SIG-M5 treated with dmso at 0.1 percent for 504 hours (cell line): ENCODE results near the gene ACTR1A.
"Not testable (repeated sequence)": the region's sequence is repeated elsewhere in the genome, so short reads cannot be mapped to it uniquely, and the experiment has no call there.

Experiments
- DNase-seq: peaks from one replicate; lab custom pipeline; 2025; ENCODE audit not compliant: unreplicated experiment; lab: John Stamatoyannopoulos, UW

The ACTR1A gene

GRCh38 chr10:102455893-102456471 lies 46.5 kb downstream of the ACTR1A start:
- DNase-seq = peak; percentile 48

- DNase-seq = not testable (repeated sequence)
These were observed 47.6 kb downstream of the ACTR1A start for GRCh38 chr10:102454662-102455487.

GRCh38 chr10:102453502-102453901 lies 49.0 kb downstream of the ACTR1A start:
- no peak for DNase-seq

- DNase-seq = peak; percentile 94
These were observed 49.7 kb downstream of the ACTR1A start for GRCh38 chr10:102452672-102453340.

GRCh38 chr10:102451105-102451969 lies 51.2 kb downstream of the ACTR1A start, which contains the start of gene C10orf95:
TSS of gene C10orf95 (minus strand) at chr10:102451543. CDS start at chr10:102451093, 450 bp downstream.
- no peak for DNase-seq

DNA sequence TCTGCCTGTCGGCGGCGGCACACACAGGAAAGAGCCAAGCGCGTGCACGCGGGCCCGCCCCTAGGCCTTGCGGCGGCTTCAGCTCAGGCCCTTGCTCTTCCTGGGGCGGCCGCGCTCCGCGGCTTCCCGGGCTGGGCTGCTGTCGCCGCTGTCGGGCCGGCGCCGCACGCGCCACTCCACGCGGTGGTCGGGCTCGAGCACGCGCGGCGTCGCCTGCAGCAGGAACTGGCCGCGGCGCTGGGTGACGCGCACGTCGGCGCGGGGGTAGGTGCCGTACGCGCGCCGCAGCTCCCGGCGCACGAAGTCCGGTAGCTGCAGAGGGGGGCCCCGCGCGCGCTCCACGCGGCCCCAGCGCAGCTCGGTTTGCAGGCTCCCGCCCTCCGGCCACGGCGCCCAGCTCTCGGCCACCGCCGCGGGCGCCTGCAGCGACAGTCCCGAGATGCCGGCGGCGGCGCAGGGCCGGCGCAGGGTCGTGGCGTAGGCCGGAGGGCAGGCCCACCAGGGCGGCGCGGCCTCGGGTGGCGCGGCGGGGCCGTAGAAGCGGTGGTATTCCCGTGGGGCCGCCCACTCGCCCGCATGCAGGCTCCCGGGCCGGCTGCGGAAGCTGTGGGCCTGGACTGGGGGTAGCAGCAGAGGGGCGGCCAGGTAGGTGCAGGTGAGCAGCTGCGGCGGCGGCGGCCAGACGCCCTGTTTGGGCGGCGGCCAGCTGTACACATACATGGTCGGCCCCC lies 52.0 kb downstream of the ACTR1A start:
- DNase-seq = peak; percentile 76

GRCh38 chr10:102450124-102450373 lies 52.5 kb downstream of the ACTR1A start:
- no peak for DNase-seq

DNA sequence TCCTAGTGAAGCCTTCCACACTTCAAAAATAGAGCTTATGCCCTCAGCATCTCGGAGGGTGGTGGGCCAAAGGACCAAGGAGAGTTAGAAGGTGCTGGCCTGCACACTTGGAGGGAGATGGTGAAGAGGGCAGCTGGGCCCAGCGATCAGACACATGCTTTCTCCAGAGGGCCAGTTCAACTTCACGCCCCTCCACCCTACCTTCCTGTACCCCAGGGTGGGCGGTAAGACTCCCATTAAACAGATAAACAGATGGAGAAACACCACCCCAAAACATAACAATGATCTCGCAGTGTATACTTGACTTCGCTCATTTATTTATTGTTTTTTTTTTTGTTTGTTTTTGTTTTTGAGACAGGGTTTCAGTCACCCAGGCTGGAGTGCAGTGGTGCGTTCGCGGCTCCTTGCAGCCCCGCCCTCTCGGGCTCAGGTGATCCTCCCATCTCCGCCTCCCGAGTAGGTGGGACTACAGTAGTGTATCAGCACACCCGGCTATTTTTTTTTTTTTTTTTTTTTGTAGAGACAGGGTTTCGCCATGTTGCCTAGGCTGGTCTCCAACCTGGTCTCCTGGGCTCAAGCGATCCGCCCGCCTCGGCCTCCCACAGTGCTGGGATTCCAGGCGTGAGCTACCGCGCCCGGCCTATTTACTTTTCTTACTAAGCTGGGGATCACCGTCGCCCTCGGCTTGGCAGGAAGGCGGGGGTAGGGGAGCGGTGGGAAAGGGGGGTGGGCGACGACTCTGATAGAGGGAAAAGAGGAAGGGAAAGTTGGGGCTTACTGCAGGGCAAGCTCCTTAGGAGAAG lies 53.0 kb downstream of the ACTR1A start:
- peak; percentile 59 for DNase-seq

DNA sequence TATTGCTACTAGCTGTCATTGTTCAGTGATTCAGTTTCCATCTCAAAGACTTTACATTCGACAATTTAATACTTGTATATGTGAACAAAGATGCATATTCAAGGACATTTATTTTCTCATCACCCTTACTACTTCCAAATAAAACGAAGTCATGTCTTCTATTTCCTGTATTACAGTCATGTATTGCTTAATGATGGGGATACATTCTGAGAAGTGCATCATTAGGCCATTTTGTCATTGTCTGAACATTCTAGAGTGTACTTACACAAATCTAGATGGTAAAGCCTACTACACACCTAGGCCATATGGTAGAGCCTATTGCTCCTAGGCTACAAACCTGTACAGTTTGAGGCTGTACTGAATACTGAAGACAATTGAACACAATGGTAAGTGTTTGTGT lies 57.7 kb downstream of the ACTR1A start:
- no peak for DNase-seq

- DNase-seq = no peak
These were observed 64.1 kb downstream of the ACTR1A start for GRCh38 chr10:102438374-102438773.

DNA sequence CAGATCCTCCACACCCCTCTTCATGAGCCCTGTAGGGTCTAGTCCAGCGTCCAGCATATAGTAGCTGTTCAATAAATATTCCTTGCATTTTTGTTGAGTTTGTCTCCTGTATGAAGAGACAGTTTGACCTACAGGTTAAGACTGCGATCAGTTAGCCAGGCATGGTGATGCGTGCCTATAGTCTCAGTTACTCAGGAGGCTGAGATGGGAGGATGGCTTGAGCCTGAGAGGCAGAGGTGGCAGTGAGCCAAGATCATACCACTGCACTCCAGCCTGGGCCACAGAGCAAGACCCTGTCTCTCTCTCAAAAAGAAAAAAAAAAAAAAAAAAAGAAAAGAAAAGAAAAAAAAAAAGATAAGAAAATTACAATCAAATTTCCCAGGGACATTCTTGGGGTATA lies 65.0 kb downstream of the ACTR1A start:
- DNase-seq = no peak

- DNase-seq = no peak
These were observed 66.2 kb downstream of the ACTR1A start for GRCh38 chr10:102436312-102436711.

- no peak for DNase-seq
These were observed 66.8 kb downstream of the ACTR1A start for GRCh38 chr10:102435529-102436233.

GRCh38 chr10:102435133-102435497 lies 67.4 kb downstream of the ACTR1A start:
- no peak for DNase-seq

GRCh38 chr10:102434394-102435132 lies 67.9 kb downstream of the ACTR1A start:
- DNase-seq = peak; percentile 34

DNA sequence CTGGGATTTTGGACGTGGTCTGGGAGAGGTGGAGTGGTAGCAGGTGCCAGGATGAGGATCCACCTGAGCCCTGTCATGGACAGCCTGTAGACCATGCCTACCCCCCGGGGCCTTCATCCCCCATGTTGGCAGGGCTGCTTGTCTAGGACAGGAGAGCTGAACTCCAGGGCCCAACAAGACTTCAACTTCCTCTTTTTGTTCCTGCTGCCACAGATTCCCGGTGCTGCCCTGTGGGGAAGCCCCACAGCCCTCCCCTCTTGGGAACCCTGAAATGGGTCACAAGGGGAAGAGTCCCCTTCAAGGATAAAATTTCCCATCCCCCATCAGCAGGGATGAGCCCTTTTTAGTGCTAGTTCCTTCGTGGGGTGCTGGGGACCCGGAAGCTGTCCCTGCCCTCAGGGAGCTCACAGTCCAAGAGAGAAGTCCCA lies 68.9 kb downstream of the ACTR1A start:
- DNase-seq = peak; percentile 59

DNA sequence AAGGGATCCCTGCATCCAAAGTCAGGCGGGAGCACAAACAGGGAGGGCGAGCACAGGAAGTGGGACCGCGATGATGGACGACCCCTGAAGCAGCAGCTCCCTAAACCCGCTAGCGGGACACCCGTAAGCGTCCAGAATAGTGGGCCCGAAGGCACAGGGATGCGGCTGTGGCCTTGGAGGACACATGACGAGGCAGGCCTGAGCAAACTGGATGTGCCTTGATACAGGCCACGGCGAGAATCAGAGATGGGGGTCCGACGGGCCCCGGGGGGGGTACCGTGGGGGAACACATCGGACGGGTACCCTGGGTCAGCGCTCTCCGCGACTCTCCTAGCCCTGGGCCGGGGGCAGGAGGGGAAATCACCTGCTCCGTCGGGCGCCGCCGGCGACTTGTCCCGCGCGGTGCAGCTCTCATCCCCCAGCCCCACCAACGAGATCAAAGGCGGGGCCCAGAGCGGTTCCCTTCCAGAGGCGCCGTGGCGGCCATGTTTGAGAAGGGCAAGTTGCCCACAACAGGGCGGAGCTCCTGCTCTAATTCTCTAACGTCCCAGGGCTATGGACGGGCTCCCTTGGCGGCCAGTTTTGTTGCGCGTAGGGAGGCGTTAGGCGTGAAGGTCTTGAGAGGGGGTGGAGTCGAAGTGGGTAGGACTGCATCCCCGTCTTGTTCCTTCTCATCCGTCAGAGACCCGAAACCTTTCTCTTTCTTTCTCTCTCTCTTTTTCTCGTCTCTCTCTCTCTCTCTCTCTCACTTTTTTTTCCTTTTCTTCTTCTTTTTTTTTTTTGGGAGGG lies 70.2 kb downstream of the ACTR1A start, which contains the start of gene CUEDC2:
CUEDC2 (minus strand) TSS at position 413 of the 789 bp plus-strand sequence. CDS start 7,386 bp downstream, outside the sequence.
- peak; percentile 94 for DNase-seq
